Measurements from ENCODE around the gene ZNF283. TPM values are rescaled to one million over a fixed set of nuclear protein-coding genes. Genes with fewer than 3 reads are reported as not detected.
A peak's percentile ranks its signal among the peaks of the same experiment; 100 is the strongest.

The ZNF283 gene
- total and polyA plus RNA-seq, 4 donors, result 0.65 to 6.4 (median 2.9) TPM

DNA sequence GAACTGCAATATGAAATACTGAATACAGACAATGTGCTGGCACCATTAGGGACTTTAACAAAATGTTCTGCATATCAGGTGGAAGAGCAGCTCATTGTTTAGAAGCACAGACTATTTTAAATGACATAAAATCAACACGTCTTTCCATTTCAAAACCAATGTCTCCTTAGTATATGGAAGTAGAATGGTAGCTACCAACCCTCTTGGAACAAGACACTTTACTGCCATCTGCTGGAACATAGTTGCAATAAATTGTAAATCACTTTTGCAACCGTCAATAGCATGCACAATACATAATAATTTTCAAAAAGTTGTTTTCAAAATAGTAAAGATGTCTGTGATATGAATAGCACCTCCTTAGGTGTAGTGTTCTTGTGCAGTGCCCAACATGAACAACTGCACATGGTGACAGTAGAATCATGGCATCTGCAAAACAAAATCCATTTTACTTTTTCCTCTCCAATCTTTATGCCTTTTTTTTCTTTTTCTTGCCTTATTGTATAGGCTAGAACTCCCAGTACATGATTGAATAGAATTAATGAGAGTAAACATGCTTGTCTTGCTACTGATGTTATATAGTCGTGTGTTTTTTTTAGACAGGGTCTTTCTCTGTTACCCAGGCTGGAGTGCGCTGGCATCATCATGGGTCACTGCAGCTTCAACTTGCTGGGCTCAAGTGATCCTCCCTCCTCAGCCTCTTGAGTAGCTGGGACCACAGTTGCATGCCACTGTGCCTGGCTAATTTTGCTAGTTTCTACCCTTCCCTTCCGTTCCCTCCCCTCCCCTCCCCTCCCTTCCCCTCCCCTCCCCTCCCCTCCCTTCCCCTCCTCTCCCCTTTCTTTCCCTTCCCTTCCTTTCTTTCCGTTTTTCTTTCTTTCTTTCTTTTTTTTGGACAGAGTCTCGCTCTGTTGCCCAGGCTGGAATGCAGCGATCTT lies 17.1 kb upstream of the ZNF283 start:
- H3K36me3 ChIP-seq (ENCODE audit: control insufficient read depth in 4 of 4, insufficient read depth in 3 of 4, low read depth in 1 of 4, low read length in 3 of 4), result no peaks in the 10 kb centered on the region
- H3K9ac ChIP-seq (ENCODE audit: low read depth in 1 of 2, low read length in 2 of 2), result no peak overlapping the region
- H3K4me1 ChIP-seq (ENCODE audit: control insufficient read depth in 4 of 4, insufficient read depth in 4 of 4, low read length in 3 of 4), result no peaks in the 10 kb centered on the region
- peaks cover 0 to 10% (median 2%) of the 10 kb centered on the region in 4 donors for H3K9me3 ChIP-seq (ENCODE audit: control insufficient read depth in 4 of 4, low read length in 3 of 4)
- no peak overlapping the region for H3K27ac ChIP-seq (ENCODE audit: low read depth in 1 of 2, low read length in 2 of 2)
- no peak overlapping the region for H3K4me3 ChIP-seq (ENCODE audit: low read depth in 1 of 3, low read length in 3 of 3)
- no peaks in the 10 kb centered on the region for H3K27me3 ChIP-seq (ENCODE audit: control insufficient read depth in 4 of 4, insufficient read depth in 4 of 4, low read length in 3 of 4)
- DNase-seq (ENCODE audit: low spot score), result no peak
- 47% methylated on average over 8 of the region's 8 CpGs for WGBS
- TF ChIP-seq RAD21 (IDR thresholded peaks at IDR 0.05), result peak; percentile 64 to 72
- TF ChIP-seq, protein P1, sequence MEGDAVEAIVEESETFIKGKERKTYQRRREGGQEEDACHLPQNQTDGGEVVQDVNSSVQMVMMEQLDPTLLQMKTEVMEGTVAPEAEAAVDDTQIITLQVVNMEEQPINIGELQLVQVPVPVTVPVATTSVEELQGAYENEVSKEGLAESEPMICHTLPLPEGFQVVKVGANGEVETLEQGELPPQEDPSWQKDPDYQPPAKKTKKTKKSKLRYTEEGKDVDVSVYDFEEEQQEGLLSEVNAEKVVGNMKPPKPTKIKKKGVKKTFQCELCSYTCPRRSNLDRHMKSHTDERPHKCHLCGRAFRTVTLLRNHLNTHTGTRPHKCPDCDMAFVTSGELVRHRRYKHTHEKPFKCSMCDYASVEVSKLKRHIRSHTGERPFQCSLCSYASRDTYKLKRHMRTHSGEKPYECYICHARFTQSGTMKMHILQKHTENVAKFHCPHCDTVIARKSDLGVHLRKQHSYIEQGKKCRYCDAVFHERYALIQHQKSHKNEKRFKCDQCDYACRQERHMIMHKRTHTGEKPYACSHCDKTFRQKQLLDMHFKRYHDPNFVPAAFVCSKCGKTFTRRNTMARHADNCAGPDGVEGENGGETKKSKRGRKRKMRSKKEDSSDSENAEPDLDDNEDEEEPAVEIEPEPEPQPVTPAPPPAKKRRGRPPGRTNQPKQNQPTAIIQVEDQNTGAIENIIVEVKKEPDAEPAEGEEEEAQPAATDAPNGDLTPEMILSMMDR (IDR thresholded peaks at IDR 0.05; ENCODE audit: low read depth, low read length, missing input control), result peak; percentile 41
- no peak for TF ChIP-seq NR2F2 (IDR thresholded peaks at IDR 0.05)
- TF ChIP-seq, protein P2, sequence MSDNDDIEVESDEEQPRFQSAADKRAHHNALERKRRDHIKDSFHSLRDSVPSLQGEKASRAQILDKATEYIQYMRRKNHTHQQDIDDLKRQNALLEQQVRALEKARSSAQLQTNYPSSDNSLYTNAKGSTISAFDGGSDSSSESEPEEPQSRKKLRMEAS (IDR thresholded peaks at IDR 0.05), result no peak

DNA sequence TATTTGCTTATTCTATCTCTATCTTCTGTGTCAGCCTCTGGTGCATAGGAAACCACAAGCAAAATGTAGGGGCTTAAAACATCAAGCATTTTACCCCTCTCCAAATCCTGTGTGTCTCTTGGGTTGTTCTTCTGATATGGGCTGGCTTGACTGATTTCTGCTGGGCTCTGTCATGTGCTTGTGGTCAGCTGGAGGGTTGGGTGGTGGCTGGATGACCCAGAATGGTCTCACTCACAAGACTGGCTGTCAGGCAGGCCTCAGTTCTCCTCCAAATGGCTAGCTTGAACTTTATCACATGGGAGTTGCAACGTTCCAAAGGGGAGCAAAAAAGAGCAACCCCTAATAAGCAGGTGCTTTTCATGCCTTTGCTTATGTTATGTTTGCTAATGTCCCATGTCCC lies 15.3 kb upstream of the ZNF283 start:
- Histone ChIP-seq H3K9me3 (ENCODE audit: control insufficient read depth in 4 of 4, low read length in 3 of 4) (peaks cover 2 to 11% (median 4%) of the 10 kb centered on the region in 4 donors), H3K4me3 (ENCODE audit: low read depth in 1 of 3, low read length in 3 of 3) (no peak overlapping the region), H3K27ac (ENCODE audit: low read depth in 1 of 2, low read length in 2 of 2) (no peak overlapping the region), H3K36me3 (ENCODE audit: control insufficient read depth in 4 of 4, insufficient read depth in 3 of 4, low read depth in 1 of 4, low read length in 3 of 4) (no peaks in the 10 kb centered on the region), H3K4me1 (ENCODE audit: control insufficient read depth in 4 of 4, insufficient read depth in 4 of 4, low read length in 3 of 4) (no peaks in the 10 kb centered on the region), H3K9ac (ENCODE audit: low read depth in 1 of 2, low read length in 2 of 2) (no peak overlapping the region), H3K27me3 (ENCODE audit: control insufficient read depth in 4 of 4, insufficient read depth in 4 of 4, low read length in 3 of 4) (no peaks in the 10 kb centered on the region)
- DNase-seq (ENCODE audit: low spot score), result no peak
- WGBS, result 33% methylated on average over 1 of the region's 1 CpG
- TF ChIP-seq, protein P3, sequence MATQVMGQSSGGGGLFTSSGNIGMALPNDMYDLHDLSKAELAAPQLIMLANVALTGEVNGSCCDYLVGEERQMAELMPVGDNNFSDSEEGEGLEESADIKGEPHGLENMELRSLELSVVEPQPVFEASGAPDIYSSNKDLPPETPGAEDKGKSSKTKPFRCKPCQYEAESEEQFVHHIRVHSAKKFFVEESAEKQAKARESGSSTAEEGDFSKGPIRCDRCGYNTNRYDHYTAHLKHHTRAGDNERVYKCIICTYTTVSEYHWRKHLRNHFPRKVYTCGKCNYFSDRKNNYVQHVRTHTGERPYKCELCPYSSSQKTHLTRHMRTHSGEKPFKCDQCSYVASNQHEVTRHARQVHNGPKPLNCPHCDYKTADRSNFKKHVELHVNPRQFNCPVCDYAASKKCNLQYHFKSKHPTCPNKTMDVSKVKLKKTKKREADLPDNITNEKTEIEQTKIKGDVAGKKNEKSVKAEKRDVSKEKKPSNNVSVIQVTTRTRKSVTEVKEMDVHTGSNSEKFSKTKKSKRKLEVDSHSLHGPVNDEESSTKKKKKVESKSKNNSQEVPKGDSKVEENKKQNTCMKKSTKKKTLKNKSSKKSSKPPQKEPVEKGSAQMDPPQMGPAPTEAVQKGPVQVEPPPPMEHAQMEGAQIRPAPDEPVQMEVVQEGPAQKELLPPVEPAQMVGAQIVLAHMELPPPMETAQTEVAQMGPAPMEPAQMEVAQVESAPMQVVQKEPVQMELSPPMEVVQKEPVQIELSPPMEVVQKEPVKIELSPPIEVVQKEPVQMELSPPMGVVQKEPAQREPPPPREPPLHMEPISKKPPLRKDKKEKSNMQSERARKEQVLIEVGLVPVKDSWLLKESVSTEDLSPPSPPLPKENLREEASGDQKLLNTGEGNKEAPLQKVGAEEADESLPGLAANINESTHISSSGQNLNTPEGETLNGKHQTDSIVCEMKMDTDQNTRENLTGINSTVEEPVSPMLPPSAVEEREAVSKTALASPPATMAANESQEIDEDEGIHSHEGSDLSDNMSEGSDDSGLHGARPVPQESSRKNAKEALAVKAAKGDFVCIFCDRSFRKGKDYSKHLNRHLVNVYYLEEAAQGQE (IDR thresholded peaks at IDR 0.05), result no peak
- no peak for TF ChIP-seq GABPA (IDR thresholded peaks at IDR 0.05 in 1 of 2, conservative IDR thresholded peaks at IDR 0.05 in 1 of 2)
- no peak for TF ChIP-seq EGR1 (IDR thresholded peaks at IDR 0.05; ENCODE audit: low read depth in 2 of 2)
- TF ChIP-seq, protein P4, sequence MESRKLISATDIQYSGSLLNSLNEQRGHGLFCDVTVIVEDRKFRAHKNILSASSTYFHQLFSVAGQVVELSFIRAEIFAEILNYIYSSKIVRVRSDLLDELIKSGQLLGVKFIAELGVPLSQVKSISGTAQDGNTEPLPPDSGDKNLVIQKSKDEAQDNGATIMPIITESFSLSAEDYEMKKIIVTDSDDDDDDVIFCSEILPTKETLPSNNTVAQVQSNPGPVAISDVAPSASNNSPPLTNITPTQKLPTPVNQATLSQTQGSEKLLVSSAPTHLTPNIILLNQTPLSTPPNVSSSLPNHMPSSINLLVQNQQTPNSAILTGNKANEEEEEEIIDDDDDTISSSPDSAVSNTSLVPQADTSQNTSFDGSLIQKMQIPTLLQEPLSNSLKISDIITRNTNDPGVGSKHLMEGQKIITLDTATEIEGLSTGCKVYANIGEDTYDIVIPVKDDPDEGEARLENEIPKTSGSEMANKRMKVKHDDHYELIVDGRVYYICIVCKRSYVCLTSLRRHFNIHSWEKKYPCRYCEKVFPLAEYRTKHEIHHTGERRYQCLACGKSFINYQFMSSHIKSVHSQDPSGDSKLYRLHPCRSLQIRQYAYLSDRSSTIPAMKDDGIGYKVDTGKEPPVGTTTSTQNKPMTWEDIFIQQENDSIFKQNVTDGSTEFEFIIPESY (IDR thresholded peaks at IDR 0.05), result no peak
- no peak for TF ChIP-seq YY1 (IDR thresholded peaks at IDR 0.05)
- no peak for TF ChIP-seq JUND (IDR thresholded peaks at IDR 0.05)
- no peak for TF ChIP-seq FOXA1 (IDR thresholded peaks at IDR 0.05)
- no peak for TF ChIP-seq FOXA2 (IDR thresholded peaks at IDR 0.05)
- no peak for TF ChIP-seq NR2F2 (IDR thresholded peaks at IDR 0.05)
- TF ChIP-seq, protein P1 (IDR thresholded peaks at IDR 0.05; ENCODE audit: low read depth, low read length, missing input control), result no peak
- TF ChIP-seq, protein P5, sequence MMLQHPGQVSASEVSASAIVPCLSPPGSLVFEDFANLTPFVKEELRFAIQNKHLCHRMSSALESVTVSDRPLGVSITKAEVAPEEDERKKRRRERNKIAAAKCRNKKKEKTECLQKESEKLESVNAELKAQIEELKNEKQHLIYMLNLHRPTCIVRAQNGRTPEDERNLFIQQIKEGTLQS (IDR thresholded peaks at IDR 0.05), result no peak
- TF ChIP-seq RXRA (IDR thresholded peaks at IDR 0.05), result no peak
- TF ChIP-seq, protein P2 (IDR thresholded peaks at IDR 0.05), result no peak
- no peak for TF ChIP-seq SP1 (IDR thresholded peaks at IDR 0.05)
- TF ChIP-seq TAF1 (conservative IDR thresholded peaks at IDR 0.05), result no peak
- TF ChIP-seq RAD21 (IDR thresholded peaks at IDR 0.05), result no peak
- no peak for TF ChIP-seq HNF4A (conservative IDR thresholded peaks at IDR 0.05)
- no peak for TF ChIP-seq HNF4G (IDR thresholded peaks at IDR 0.05)
